B cell (primary cell): ENCODE results near the gene GRID1. TPM values are rescaled to one million over a fixed set of nuclear protein-coding genes. Genes with fewer than 3 reads are reported as not detected.

Experiments
- ATAC-seq: fragments of 200-7000 bp; cut with Tn5 transposase; one replicate; pipeline ENCODE4 v1.10.0; 2021; ENCODE audit warnings: low read depth, mild to moderate bottlenecking, moderate number of reproducible peaks, moderate library complexity
- CTCF ChIA-PET: fragments of 350-600 bp; sonication (Branson Sonifier 250); formaldehyde crosslinking; loops from one replicate; lab custom pipeline; 2021; ENCODE audit warnings: antibody characterized with exemption, inconsistent platforms; lab: Charles Lee
- POLR2A ChIA-PET: fragments of 350-600 bp; sonication (Branson Sonifier 250); formaldehyde crosslinking; loops from one replicate; lab custom pipeline; 2021; ENCODE audit warnings: antibody characterized with exemption; lab: Charles Lee
- DNase-seq: peaks from one replicate; pipeline ENCODE4 v3.0.0; 2013
- H2AFZ ChIP-seq: 2 replicates; pipeline ENCODE4 v1.6.1; 2012; ENCODE audit warnings: mild to moderate bottlenecking, low read depth, low read length; ENCODE audit not compliant: insufficient read depth, poor library complexity, severe bottlenecking
- H3K27ac ChIP-seq, 2 donors: 1 replicate in 1 of 2; 2 replicates in 1 of 2; pipeline ENCODE4 v1.5.1; 2012 to 2013; ENCODE audit warnings: low read length in 2 of 2, mild to moderate bottlenecking in 2 of 2, moderate library complexity in 1 of 2
- H3K27me3 ChIP-seq, 4 experiments: fragments of 200-600 bp in 1 of 4; sonication (generic) in 1 of 4; replicated peaks in 1 of 4; 1 replicate in 2 of 4; 2 replicates in 2 of 4; pipeline versions ENCODE4 v1.6.1 to v1.7.0; 2013 to 2016; ENCODE audit warnings: low read length in 3 of 4, mild to moderate bottlenecking in 2 of 4, mixed read lengths in 1 of 4, moderate library complexity in 1 of 4; ENCODE audit not compliant: insufficient read depth in 4 of 4, control insufficient read depth in 3 of 4; ENCODE audit errors: control extremely low read depth in 1 of 4
- H3K36me3 ChIP-seq, 2 experiments: replicated peaks in 1 of 2; 1 replicate in 1 of 2; 2 replicates in 1 of 2; pipeline versions ENCODE4 v1.6.1 to v1.7.1; 2013; ENCODE audit warnings: low read length in 1 of 2; ENCODE audit not compliant: insufficient read depth in 2 of 2, control insufficient read depth in 1 of 2; ENCODE audit errors: control extremely low read depth in 1 of 2, extremely low read depth in 1 of 2
- H3K4me1 ChIP-seq, 2 donors: fragments of 200-600 bp in 1 of 2; sonication (generic) in 1 of 2; 1 replicate in 1 of 2; 2 replicates in 1 of 2; pipeline versions ENCODE4 v1.5.1 to v1.6.1; 2013 to 2017; ENCODE audit warnings: low read length in 2 of 2; ENCODE audit not compliant: control insufficient read depth in 2 of 2, insufficient read depth in 2 of 2
- H3K4me2 ChIP-seq: replicated peaks from 2 replicates; pipeline ENCODE3; 2012; ENCODE audit warnings: mild to moderate bottlenecking, low read depth, low read length; ENCODE audit not compliant: poor library complexity, severe bottlenecking
- H3K4me3 ChIP-seq, 5 experiments: fragments of 200-600 bp in 1 of 5; sonication (generic) in 1 of 5; 1 replicate in 3 of 5; 2 replicates in 2 of 5; pipeline versions ENCODE4 v1.5.1 to v1.7.0; 2011 to 2016; ENCODE audit warnings: low read length in 4 of 5, mild to moderate bottlenecking in 4 of 5, low read depth in 2 of 5, control low read depth in 1 of 5, moderate library complexity in 1 of 5; ENCODE audit not compliant: insufficient read depth in 1 of 5; ENCODE audit errors: control extremely low read depth in 1 of 5, extremely low read depth in 1 of 5
- H3K79me2 ChIP-seq: fragments of 200-600 bp; sonication (generic); one replicate; pipeline ENCODE4 v1.6.0; 2016; ENCODE audit warnings: low read length; ENCODE audit not compliant: control insufficient read depth, insufficient read depth
- H3K9ac ChIP-seq: fragments of 200-600 bp; sonication (generic); 2 replicates; pipeline ENCODE4 v1.6.1; 2017; ENCODE audit warnings: mild to moderate bottlenecking, low read length, moderate library complexity
- H3K9me3 ChIP-seq, 3 donors: one replicate each; pipeline versions ENCODE4 v1.6.1 to v1.7.1; 2013; ENCODE audit warnings: low read length in 2 of 3; ENCODE audit not compliant: control insufficient read depth in 2 of 3, insufficient read depth in 1 of 3; ENCODE audit errors: control extremely low read depth in 1 of 3
- H4K20me1 ChIP-seq: 2 replicates; pipeline ENCODE4 v1.6.0; 2012; ENCODE audit warnings: mild to moderate bottlenecking, low read length; ENCODE audit not compliant: insufficient read depth, control insufficient read depth, poor library complexity, severe bottlenecking
- H3K27ac Mint-ChIP-seq: one replicate; pipeline ENCODE4 v1.8.0; 2021; ENCODE audit warnings: mixed read lengths
- H3K27me3 Mint-ChIP-seq: one replicate; pipeline ENCODE4 v1.8.0; 2021; ENCODE audit warnings: mixed read lengths
- H3K4me1 Mint-ChIP-seq: one replicate; pipeline ENCODE4 v1.8.0; 2021; ENCODE audit warnings: mixed read lengths
- H3K4me3 Mint-ChIP-seq: one replicate; pipeline ENCODE4 v1.8.0; 2021; ENCODE audit warnings: mixed read lengths
- H3K9me3 Mint-ChIP-seq: one replicate; pipeline ENCODE4 v1.8.0; 2022; ENCODE audit warnings: mixed read lengths; ENCODE audit not compliant: insufficient read depth
- EZH2 ChIP-seq: IDR thresholded peaks from 2 replicates; pipeline ENCODE4 v1.6.1; 2012; ENCODE audit warnings: borderline replicate concordance, low read depth, mild to moderate bottlenecking, moderate library complexity, low read length; ENCODE audit not compliant: insufficient read depth, poor library complexity, severe bottlenecking
- WGBS: methylation state at CpG from one replicate; pipeline ENCODE4 v1.1.5; 2013; ENCODE audit warnings: missing lambda C conversion rate; ENCODE audit not compliant: insufficient coverage; 5-methylcytosine and 5-hydroxymethylcytosine counted together
- intact Hi-C: fragments of 100-400 bp; cut with micrococcal nuclease; formaldehyde crosslinking; loops from one replicate; pipeline ENCODE4 v1.10.0; 2022
- polyA plus RNA-seq: library from polyadenylated mRNA; depleted of rRNA; stranded (reverse); fragments of >200 nt; gene quantifications from 2 replicates; pipeline ENCODE4 v1.2.3, GENCODE V29; 2012
- total RNA-seq, 2 donors: library from RNA; stranded (reverse); fragments of 120-200 nt in 1 of 2; gene quantifications; 1 replicate in 1 of 2; 2 replicates in 1 of 2; pipeline versions ENCODE4 v1.2.3 to v1.2.4, GENCODE V29; 2013 to 2022
- TF ChIP-seq, protein P1 (sequence below): fragments of 200-600 bp; IDR thresholded peaks from one replicate; pipeline ENCODE4 v1.8.0; 2022; ENCODE audit warnings: antibody characterized with exemption, mild to moderate bottlenecking

Gene GRID1
- total and polyA plus RNA-seq, 2 donors (not counting 1 experiment from before 2014, with no cell fraction given), result not detected

DNA sequence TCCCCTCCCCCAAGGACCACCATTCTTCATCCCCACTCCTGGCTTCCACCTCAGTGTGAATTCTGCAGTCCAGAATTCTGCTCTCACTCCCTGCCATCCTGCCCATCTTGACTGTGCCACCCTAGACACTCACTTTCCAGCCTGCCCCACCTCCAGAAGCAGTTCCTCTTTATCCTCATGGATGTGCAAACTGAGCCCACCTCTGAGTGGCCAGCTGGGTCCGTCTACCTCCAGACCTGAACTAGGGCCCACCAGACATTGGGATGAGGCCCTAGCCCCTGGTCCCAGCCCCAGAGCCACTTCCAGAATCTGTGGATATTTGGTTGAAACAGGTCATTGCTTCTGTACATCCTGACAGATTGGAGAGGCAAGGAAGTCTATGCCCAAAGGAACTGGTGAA lies 58.5 kb downstream of the GRID1 start:
- Mint-ChIP-seq H3K27me3 (peaks cover 24% of the 10 kb centered on the region), H3K4me1 (no peaks in the 10 kb centered on the region), H3K27ac (no peak overlapping the region), H3K4me3 (no peak overlapping the region), H3K9me3 (no peaks in the 10 kb centered on the region)
- no peak overlapping the region for H3K27ac ChIP-seq
- ATAC-seq, result no peak
- H3K4me3 ChIP-seq, result no peak overlapping the region
- H3K9ac ChIP-seq, result no peak overlapping the region
- peaks cover 0 to 5% (median 0%) of the 10 kb centered on the region in 4 experiments for H3K27me3 ChIP-seq
- 89% methylated on average over 1 of the region's 1 CpG for WGBS
- intact Hi-C loops, result no loop called here
- TF ChIP-seq, protein P1, sequence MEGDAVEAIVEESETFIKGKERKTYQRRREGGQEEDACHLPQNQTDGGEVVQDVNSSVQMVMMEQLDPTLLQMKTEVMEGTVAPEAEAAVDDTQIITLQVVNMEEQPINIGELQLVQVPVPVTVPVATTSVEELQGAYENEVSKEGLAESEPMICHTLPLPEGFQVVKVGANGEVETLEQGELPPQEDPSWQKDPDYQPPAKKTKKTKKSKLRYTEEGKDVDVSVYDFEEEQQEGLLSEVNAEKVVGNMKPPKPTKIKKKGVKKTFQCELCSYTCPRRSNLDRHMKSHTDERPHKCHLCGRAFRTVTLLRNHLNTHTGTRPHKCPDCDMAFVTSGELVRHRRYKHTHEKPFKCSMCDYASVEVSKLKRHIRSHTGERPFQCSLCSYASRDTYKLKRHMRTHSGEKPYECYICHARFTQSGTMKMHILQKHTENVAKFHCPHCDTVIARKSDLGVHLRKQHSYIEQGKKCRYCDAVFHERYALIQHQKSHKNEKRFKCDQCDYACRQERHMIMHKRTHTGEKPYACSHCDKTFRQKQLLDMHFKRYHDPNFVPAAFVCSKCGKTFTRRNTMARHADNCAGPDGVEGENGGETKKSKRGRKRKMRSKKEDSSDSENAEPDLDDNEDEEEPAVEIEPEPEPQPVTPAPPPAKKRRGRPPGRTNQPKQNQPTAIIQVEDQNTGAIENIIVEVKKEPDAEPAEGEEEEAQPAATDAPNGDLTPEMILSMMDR, result no peak
- TF ChIP-seq EZH2, result no peak
- H4K20me1 ChIP-seq, result no peaks in the 10 kb centered on the region
- CTCF ChIA-PET, result no interaction called here
- no peak for DNase-seq
- H3K4me1 ChIP-seq, result no peaks in the 10 kb centered on the region
- no peaks in the 10 kb centered on the region for H3K36me3 ChIP-seq
- H3K79me2 ChIP-seq, result no peaks in the 10 kb centered on the region
- H2AFZ ChIP-seq, result no peak overlapping the region
- H3K9me3 ChIP-seq, result peaks cover 0 to 5% (median 0%) of the 10 kb centered on the region in 3 donors
- no peak overlapping the region for H3K4me2 ChIP-seq
- POLR2A ChIA-PET, result no interaction called here

DNA sequence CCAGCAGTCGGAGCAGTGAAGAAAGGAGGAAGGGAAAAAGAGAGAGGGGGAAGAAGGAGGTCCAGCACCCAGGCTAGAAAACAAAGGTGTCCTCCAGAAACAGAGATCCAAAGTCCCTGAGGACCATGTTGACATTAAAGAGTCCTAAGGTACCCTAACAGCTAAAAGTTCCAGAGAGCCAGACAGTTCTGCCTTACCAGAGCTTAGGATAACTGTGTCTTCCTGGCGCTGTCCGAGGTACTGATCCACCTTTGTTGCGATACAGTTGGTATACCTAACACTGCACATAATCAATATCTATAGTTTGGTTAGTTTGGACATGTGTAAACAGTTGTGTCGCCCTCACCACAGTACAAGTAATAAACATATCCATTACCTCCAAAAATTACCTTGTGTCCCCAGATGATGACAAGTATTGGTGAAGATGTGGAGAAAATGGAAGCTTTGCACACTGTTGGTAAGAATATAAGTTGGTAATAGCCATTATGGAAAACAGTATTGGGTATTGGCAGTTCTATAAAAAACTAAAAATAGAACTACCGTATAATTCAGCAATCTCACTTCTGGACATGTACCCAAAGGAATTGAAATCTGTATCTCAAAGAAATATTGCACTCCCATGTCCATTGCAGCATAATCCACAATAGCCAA lies 59.8 kb downstream of the GRID1 start:
- Mint-ChIP-seq H3K27ac (no peak overlapping the region), H3K4me1 (no peaks in the 10 kb centered on the region), H3K27me3 (peaks cover 27% of the 10 kb centered on the region), H3K9me3 (no peaks in the 10 kb centered on the region), H3K4me3 (no peak overlapping the region)
- DNase-seq, result no peak
- TF ChIP-seq, protein P1, result no peak
- no peak for TF ChIP-seq EZH2
- Histone ChIP-seq H3K79me2 (no peaks in the 10 kb centered on the region), H3K4me3 (no peak overlapping the region), H3K9ac (no peak overlapping the region), H3K27ac (no peak overlapping the region), H3K27me3 (no peaks in the 10 kb centered on the region), H3K4me2 (no peak overlapping the region), H2AFZ (no peak overlapping the region), H3K9me3 (peaks cover 0 to 5% (median 0%) of the 10 kb centered on the region in 3 donors), H3K36me3 (no peaks in the 10 kb centered on the region), H3K4me1 (no peaks in the 10 kb centered on the region), H4K20me1 (no peaks in the 10 kb centered on the region)
- no peak for ATAC-seq
- no CpG with 5 or more reads among the region's 6 CpGs for WGBS
- POLR2A ChIA-PET, result no interaction called here
- CTCF ChIA-PET, result no interaction called here
- intact Hi-C loops, result no loop called here
